T-helper 2 cell treated with Interferon-gamma antibody and Interleukin-4, amounts not matched to agents 5 μg/mL and 100 μg/mL, for 36 hours (primary cell): Measurements from ENCODE around the gene ADGRB3.
"Not testable (repeated sequence)": the region's sequence is repeated elsewhere in the genome, so short reads cannot be mapped to it uniquely, and the experiment has no call there.

Experiments used
- DNase-seq: peaks from one replicate; pipeline ENCODE4 v3.0.0; 2021; ENCODE audit warnings: low spot score
- H3K27ac Mint-ChIP-seq: one replicate; pipeline ENCODE4 v1.8.0; 2021; ENCODE audit warnings: mild to moderate bottlenecking, mixed read lengths
- H3K27me3 Mint-ChIP-seq: one replicate; pipeline ENCODE4 v1.8.0; 2021; ENCODE audit warnings: low read depth, mixed read lengths
- H3K36me3 Mint-ChIP-seq: one replicate; pipeline ENCODE4 v1.8.0; 2021; ENCODE audit warnings: low read depth, mixed read lengths
- H3K4me1 Mint-ChIP-seq: one replicate; pipeline ENCODE4 v1.8.0; 2021; ENCODE audit warnings: low read depth, mixed read lengths
- H3K4me3 Mint-ChIP-seq: one replicate; pipeline ENCODE4 v1.8.0; 2022; ENCODE audit warnings: mild to moderate bottlenecking, moderate library complexity, mixed read lengths
- H3K9me3 Mint-ChIP-seq: one replicate; pipeline ENCODE4 v1.8.0; 2021; ENCODE audit warnings: mixed read lengths

Gene ADGRB3

DNA sequence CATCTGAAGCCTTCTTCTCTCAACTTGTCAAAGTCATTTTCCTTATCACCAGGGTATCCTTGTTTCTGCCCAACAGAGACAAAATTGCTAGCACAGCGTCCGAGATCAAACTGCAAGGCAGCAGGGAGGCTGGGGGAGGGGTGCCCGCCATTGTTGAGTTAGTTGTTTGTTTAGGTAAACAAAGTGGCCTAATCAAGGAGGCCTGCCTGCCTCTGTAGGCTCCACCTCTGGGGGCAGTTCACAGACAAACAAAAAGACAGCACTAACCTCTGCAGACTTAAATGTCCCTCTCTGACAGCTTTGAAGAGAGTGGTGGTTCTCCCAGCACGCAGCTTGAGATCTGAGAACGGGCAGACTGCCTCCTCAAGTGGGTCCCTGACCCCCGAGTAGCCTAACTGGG is 155.0 kb downstream of the ADGRB3 start:
- H3K27ac Mint-ChIP-seq, H3K9me3 Mint-ChIP-seq, DNase-seq, H3K36me3 Mint-ChIP-seq, H3K4me1 Mint-ChIP-seq, H3K27me3 Mint-ChIP-seq, H3K4me3 Mint-ChIP-seq: not testable (repeated sequence)

- not testable (repeated sequence) for H3K36me3 Mint-ChIP-seq, H3K27me3 Mint-ChIP-seq, H3K4me3 Mint-ChIP-seq, DNase-seq, H3K9me3 Mint-ChIP-seq, H3K27ac Mint-ChIP-seq, H3K4me1 Mint-ChIP-seq
Observed at GRCh38 chr6:68814976-68815375, 179.9 kb downstream of the ADGRB3 start.

- no peak for DNase-seq
- Mint-ChIP-seq H3K27me3 (no peaks in the 10 kb centered on the region), H3K27ac (no peak overlapping the region), H3K4me1 (no peaks in the 10 kb centered on the region), H3K36me3 (no peaks in the 10 kb centered on the region), H3K9me3 (no peaks in the 10 kb centered on the region), H3K4me3 (no peak overlapping the region)
Observed at GRCh38 chr6:68826501-68826900, 191.4 kb downstream of the ADGRB3 start.

- Mint-ChIP-seq H3K4me3 (no peak overlapping the region), H3K27ac (no peak overlapping the region), H3K36me3 (no peaks in the 10 kb centered on the region), H3K27me3 (no peaks in the 10 kb centered on the region), H3K4me1 (no peaks in the 10 kb centered on the region), H3K9me3 (no peaks in the 10 kb centered on the region)
- no peak for DNase-seq
Observed at GRCh38 chr6:68834551-68834950, 199.5 kb downstream of the ADGRB3 start.

GRCh38 chr6:68838571-68838970 is 203.5 kb downstream of the ADGRB3 start:
- no peak for DNase-seq
- H3K4me3 Mint-ChIP-seq = no peak overlapping the region
- H3K4me1 Mint-ChIP-seq = no peaks in the 10 kb centered on the region
- no peaks in the 10 kb centered on the region for H3K9me3 Mint-ChIP-seq
- H3K36me3 Mint-ChIP-seq = no peaks in the 10 kb centered on the region
- no peak overlapping the region for H3K27ac Mint-ChIP-seq
- no peaks in the 10 kb centered on the region for H3K27me3 Mint-ChIP-seq

DNA sequence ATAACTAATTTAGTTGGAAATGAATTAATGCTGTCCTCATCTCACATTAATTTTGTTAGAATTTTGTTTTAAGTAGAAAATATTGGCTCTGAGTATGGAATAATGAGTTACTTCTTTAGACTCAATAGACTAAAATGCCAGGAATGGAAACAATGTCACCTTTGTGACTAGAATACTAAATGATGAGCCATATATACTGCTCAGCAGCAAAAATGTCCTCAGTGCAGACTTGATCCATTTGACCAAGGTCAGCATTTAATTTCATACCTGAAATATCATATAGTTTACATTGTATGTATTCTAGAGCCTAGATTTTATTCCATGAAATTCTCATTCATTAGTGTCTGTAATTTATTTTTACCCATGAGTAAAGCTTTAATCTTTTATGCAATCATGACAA is 217.7 kb downstream of the ADGRB3 start:
- Mint-ChIP-seq H3K4me3 (no peak overlapping the region), H3K36me3 (no peaks in the 10 kb centered on the region), H3K27ac (no peak overlapping the region), H3K27me3 (no peaks in the 10 kb centered on the region), H3K4me1 (no peaks in the 10 kb centered on the region), H3K9me3 (no peaks in the 10 kb centered on the region)
- no peak for DNase-seq

GRCh38 chr6:68859233-68859632 is 224.2 kb downstream of the ADGRB3 start:
- no peak for DNase-seq
- Mint-ChIP-seq H3K4me1 (no peaks in the 10 kb centered on the region), H3K9me3 (peaks cover 21% of the 10 kb centered on the region)

GRCh38 chr6:68868646-68869045 is 233.6 kb downstream of the ADGRB3 start:
- Mint-ChIP-seq H3K27ac (no peak overlapping the region), H3K36me3 (no peaks in the 10 kb centered on the region), H3K4me1 (no peaks in the 10 kb centered on the region), H3K4me3 (no peak overlapping the region), H3K9me3 (peaks cover 9% of the 10 kb centered on the region), H3K27me3 (no peaks in the 10 kb centered on the region)
- no peak for DNase-seq

More at GRCh38 chr6:68859233-68859632, 224.2 kb downstream of the ADGRB3 start:
- Mint-ChIP-seq H3K4me3 (no peak overlapping the region), H3K27me3 (no peaks in the 10 kb centered on the region), H3K36me3 (no peaks in the 10 kb centered on the region), H3K27ac (no peak overlapping the region)

GRCh38 chr6:68873236-68873635 is 238.2 kb downstream of the ADGRB3 start:
- no peak overlapping the region for H3K27ac Mint-ChIP-seq

GRCh38 chr6:68874747-68875146 is 239.7 kb downstream of the ADGRB3 start:
- Mint-ChIP-seq H3K27ac (no peak overlapping the region), H3K27me3 (no peaks in the 10 kb centered on the region), H3K4me1 (no peaks in the 10 kb centered on the region), H3K36me3 (no peaks in the 10 kb centered on the region), H3K9me3 (no peaks in the 10 kb centered on the region), H3K4me3 (no peak overlapping the region)
- no peak for DNase-seq

More at GRCh38 chr6:68873236-68873635, 238.2 kb downstream of the ADGRB3 start:
- no peaks in the 10 kb centered on the region for H3K36me3 Mint-ChIP-seq
- no peak for DNase-seq
- H3K27me3 Mint-ChIP-seq = no peaks in the 10 kb centered on the region
- no peaks in the 10 kb centered on the region for H3K4me1 Mint-ChIP-seq
- no peaks in the 10 kb centered on the region for H3K9me3 Mint-ChIP-seq
- H3K4me3 Mint-ChIP-seq = no peak overlapping the region

GRCh38 chr6:68875403-68875802 is 240.3 kb downstream of the ADGRB3 start:
- no peak overlapping the region for H3K27ac Mint-ChIP-seq
- DNase-seq = no peak
- no peak overlapping the region for H3K4me3 Mint-ChIP-seq
- H3K36me3 Mint-ChIP-seq = no peaks in the 10 kb centered on the region
- no peaks in the 10 kb centered on the region for H3K9me3 Mint-ChIP-seq
- no peaks in the 10 kb centered on the region for H3K4me1 Mint-ChIP-seq
- no peaks in the 10 kb centered on the region for H3K27me3 Mint-ChIP-seq

GRCh38 chr6:68876792-68877493 is 241.9 kb downstream of the ADGRB3 start:
- Mint-ChIP-seq H3K9me3 (no peaks in the 10 kb centered on the region), H3K27ac (no peak overlapping the region), H3K27me3 (no peaks in the 10 kb centered on the region), H3K36me3 (no peaks in the 10 kb centered on the region), H3K4me1 (no peaks in the 10 kb centered on the region), H3K4me3 (no peak overlapping the region)
- DNase-seq = no peak

DNA sequence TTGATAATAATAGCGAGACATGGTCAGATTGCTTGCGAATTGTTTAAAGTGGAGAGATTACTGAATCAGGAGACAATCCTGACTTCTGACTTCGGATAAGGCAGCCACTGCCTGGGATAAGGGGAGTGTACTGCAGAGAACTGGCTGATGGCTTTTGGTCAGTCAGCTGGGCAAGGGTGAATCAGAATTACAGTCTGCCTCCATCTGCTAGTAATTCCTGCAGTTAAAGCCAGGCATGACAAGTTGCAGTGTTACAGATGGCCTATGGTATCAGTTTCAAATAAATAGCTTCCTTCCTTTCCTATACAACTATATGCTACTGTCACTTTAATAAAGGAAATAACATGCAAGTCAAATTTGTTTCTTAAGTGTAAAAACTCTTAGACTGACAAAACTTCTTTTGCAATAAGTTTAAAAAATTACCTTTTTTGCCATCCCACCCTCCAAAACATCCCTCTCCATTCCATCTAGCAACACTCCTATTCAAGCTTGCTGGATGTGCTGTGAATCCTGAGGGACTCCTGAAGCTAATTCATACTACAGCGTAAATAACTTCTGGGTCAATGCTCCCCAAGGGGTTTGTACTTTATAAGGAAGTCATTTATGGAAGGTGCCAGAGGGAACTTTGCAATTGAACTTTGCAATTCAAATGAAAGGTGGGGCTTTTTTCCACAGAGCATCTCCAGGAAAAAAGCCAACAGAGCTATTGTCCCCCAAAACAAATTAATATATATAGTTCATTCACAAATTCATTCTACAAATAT is 245.2 kb downstream of the ADGRB3 start:
- DNase-seq = no peak
- Mint-ChIP-seq H3K36me3 (no peaks in the 10 kb centered on the region), H3K4me3 (no peak overlapping the region), H3K9me3 (no peaks in the 10 kb centered on the region), H3K4me1 (no peaks in the 10 kb centered on the region), H3K27ac (no peak overlapping the region), H3K27me3 (no peaks in the 10 kb centered on the region)

DNA sequence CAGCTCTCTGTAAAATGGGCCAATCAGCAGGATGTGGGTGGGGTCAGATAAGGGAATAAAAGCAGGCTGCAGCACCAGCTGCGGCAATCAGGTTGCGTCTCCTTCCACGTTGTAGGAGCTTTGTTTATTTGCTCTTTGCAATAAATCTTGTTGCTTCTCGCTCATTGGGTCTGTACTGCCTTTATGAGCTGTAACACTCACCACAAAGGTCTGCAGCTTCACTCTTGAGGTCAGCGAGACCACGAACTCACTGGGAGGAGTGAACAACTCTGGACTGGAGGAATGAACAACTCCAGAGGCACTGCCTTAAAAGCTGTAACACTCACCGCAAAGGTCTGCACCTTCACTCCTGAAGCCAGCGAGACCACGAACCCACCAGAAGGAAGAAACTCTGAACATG is 248.2 kb downstream of the ADGRB3 start:
- H3K27me3 Mint-ChIP-seq, H3K4me1 Mint-ChIP-seq, H3K27ac Mint-ChIP-seq, H3K9me3 Mint-ChIP-seq, H3K4me3 Mint-ChIP-seq, DNase-seq, H3K36me3 Mint-ChIP-seq: not testable (repeated sequence)
